Measurements from ENCODE around the gene ARHGAP15. TPM values are rescaled to one million over a fixed set of nuclear protein-coding genes. Genes with fewer than 3 reads are reported as not detected.

Gene ARHGAP15
- total RNA-seq, 1 donor from 2014 or later = 6.8 TPM

DNA sequence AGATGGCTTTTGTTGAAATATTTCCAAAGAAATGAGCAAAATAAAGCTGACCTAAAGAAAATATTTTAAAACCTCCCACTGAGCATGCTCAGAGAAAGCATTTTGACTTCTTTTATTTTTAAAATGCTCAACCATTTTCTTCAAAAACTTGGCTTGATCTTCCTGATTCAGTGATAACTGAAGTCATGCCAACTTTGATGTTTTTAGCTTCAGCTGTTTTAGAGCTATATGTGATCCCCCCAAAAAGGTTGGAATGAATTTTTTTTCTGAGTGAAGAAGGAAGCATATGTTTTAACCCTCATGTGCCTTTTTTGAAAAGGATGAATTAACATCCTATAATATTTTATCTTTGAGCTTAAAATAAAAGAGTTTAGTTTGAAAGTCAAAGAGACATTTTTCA lies 612.0 kb downstream of the ARHGAP15 start:
- intact Hi-C loops (cut with DNase I) = no loop called here
- DNase-seq (ENCODE audit: low spot score) = no peak

DNA sequence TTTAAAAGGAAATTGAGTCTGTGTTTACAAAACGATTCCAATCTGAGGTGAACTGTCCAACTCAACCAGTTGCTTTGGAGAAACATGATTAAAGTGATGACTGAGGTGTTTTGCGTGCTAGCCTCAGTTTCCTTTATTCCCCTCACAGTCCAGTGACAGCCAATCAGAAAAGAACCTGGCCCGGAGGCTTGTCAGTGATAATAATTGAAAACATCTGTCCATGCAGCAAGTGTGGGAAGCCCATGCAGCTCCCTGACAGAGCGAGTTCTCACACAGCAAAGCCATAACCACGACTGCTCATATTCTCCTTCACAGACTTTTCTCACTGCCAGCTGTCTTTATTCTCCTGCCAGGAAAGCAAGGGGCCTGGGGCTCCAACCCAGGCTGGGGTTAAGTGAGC lies 613.4 kb downstream of the ARHGAP15 start:
- intact Hi-C loops (cut with DNase I) = no loop called here
- no peak for DNase-seq (ENCODE audit: low spot score)

DNA sequence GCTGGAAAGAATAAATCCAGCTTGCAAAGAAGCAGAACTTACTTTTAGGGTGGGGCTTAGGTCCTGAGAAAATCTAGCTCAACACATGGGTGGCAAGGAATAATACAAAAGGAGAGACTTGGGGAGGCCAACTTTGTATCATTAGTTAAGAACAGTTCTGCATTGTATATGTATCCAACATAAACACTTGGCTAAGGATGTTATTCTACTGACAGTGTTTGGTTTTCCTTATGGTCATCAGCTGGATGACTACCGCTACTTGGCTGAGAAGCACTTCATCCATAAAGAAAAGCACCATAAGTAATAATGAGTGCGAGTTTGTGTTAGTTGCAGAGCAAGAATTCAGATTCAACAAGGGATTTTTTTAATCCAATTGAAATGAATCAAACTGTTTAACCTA lies 614.9 kb downstream of the ARHGAP15 start:
- intact Hi-C loops (cut with DNase I) = no loop called here
- DNase-seq (ENCODE audit: low spot score) = no peak

DNA sequence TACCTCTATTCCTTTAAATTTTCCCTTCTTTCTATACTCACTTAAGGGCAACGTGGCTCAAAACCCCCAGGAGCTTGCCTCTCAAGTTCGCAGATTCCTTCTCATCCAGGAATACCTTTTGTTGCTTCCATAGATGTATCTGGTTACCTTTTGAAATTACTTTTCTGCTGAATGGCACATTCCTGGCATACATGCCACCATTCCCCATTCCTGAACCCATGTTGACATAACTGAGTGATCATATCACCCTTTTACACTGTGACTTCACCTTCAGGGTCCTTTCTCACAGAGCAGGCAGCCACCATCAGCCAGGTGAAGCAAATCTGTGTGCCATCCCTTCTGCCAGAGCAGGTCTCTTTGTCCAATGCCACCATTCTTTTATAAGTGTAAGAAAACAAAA lies 615.8 kb downstream of the ARHGAP15 start:
- no peak for DNase-seq (ENCODE audit: low spot score)
- intact Hi-C loops (cut with DNase I) = no loop called here

DNA sequence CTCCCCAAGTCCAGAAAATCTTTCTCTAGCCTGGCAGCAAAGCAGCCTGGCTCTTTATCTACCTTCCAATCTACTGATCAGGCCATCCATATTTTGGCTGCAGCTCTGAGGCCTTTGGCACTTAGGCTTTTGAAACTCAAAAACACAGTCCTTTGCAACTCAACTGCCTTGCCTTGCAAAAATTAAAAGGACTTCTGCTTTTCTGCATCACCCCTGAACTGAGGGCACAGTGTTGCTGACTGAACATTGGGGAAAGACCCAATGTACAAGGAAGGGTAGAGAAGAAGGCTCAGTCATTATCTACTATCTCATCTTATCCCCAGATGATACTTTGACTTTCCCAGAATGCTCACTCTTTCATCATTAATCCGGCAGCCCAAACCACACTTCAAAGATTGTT lies 625.5 kb downstream of the ARHGAP15 start:
- DNase-seq (ENCODE audit: low spot score) = no peak
- intact Hi-C loops (cut with DNase I) = no loop called here

DNA sequence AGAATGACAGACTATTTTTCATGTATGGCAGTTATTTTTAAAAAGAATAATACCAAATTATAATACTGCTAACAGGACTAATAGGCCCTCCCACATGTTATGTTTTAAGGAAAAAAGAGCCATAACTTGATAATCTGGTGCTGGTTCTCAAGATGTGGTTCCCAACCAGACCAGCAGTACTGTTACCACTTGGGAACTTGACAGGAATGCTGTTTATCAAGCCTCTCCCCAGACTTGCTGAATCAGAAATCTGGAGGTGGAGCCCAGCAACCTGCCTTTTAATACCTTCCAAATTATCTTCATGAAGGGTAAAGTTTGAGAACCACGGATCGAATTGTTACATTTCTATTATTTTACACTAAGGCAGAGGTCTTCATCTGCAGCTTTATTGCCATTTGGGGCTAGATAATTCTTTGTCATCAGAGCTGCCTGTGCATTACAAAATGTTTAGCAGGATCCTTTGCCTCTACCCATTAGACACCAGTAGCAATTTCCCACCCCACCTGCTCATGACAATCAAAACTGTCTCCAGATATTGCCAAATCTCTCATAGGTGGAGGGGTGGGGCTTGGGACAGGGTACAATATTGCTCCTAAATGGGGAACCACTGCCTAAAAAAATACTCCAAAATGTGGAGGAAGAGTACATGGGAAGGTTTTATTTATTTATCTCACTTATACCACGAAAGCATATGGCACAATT lies 629.6 kb downstream of the ARHGAP15 start:
- intact Hi-C loops (cut with DNase I) = no loop called here
- no peak for DNase-seq (ENCODE audit: low spot score)

- no peak for DNase-seq (ENCODE audit: low spot score)
- intact Hi-C loops (cut with DNase I) = no loop called here
Observed at GRCh38 chr2:143759455-143759854, 630.2 kb downstream of the ARHGAP15 start.

- intact Hi-C loops (cut with DNase I) = no loop called here
Observed at GRCh38 chr2:143762176-143762928, 633.1 kb downstream of the ARHGAP15 start.

GRCh38 chr2:143764261-143764660 lies 635.0 kb downstream of the ARHGAP15 start:
- DNase-seq (ENCODE audit: low spot score) = no peak
- intact Hi-C loops (cut with DNase I) = no loop called here

More at GRCh38 chr2:143762176-143762928, 633.1 kb downstream of the ARHGAP15 start:
- no peak for DNase-seq (ENCODE audit: low spot score)

DNA sequence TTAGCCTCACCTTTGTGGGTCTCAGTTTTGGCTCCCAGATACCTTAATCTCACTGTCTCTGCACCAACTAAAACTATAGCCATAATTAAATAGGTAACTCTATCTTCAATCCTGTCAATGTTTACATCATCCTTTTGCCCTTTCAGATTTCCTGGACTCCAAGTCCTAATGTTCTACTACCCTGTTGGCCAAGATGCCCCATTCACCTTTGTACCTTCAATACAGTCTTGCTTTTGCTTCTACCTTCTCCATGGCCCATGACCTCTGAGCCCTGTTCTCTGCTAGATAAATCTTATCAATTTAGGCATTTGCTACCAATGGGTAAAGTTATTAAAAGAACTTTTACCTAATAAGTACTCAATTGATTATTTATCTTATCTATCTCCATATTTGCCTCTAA lies 635.5 kb downstream of the ARHGAP15 start:
- DNase-seq (ENCODE audit: low spot score) = no peak

DNA sequence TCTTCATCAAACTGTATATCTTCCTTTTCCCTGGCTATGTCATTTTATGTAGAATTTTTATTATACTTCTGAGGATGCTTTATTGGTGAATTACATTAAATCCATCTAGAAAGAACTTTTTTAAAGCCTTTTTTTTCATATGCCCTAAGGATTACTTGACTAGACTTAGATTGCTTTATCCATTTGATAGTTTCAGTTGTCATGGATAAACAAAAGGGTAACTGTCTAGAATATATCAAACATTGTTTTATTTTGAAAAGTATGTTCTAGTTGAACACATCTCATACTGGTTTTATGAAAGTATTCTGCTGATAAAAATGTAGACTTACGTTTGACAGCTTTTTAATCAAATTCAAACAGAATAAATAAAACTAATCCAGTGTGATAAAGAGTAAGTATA lies 639.8 kb downstream of the ARHGAP15 start:
- no peak for DNase-seq (ENCODE audit: low spot score)
- intact Hi-C loops (cut with DNase I) = no loop called here

More for the DNA sequence above, 635.5 kb downstream of the ARHGAP15 start:
- intact Hi-C loops (cut with DNase I) = no loop called here

DNA sequence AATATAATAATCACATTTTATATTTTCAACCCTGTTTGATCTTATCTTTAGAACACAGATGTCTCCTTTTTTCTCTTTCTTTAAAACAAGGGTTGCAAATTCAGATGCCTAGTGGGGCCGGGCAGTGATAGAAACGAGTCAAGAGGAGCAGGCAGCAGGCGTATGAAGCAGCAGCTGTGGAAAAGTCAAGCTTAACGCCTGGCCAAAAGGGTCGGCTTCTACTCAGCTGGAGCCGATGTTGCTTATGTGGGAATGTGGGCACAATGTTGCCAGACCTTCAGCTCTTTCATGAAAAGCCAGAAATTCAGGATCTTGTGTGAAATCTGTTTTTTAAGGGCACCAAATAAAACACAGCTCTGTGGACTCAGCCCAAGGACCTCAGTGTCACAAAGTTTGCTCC lies 642.7 kb downstream of the ARHGAP15 start:
- intact Hi-C loops (cut with DNase I) = no loop called here

DNA sequence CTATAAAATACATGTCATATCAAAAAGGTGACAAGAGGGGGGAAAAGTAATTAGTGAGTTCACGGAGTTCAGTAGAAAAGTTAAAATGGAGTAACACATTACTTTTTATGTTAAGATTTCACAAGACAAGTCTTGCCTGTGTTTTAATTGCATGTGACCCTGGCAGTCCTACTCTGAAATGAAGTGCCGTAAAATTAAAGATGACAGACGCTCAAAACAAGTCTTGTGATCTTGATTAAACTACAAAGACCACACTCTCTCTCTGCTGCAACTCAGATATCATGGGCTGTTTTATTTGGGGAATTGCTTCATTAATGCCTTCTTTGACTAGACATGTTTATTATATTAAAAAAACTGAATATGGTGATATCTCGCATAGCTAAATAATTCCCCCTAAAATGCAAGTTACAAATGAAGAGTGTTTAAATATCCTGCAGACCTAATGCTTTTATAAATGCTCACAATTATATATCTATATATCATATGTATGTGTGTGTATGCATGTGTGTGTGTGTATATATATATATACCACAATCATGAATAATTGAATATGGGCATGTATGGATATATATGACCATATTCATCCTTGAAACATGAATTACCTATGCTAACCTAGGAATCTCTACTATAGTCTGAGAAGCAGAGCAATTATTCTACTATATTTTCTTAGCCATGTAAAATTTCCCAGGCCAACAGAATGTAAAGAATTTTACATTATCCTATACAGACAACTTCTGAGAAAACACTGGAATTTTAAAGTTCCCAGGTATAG lies 647.5 kb downstream of the ARHGAP15 start:
- intact Hi-C loops (cut with DNase I) = no loop called here
- DNase-seq (ENCODE audit: low spot score) = no peak

More for the DNA sequence above, 642.7 kb downstream of the ARHGAP15 start:
- DNase-seq (ENCODE audit: low spot score) = no peak

- DNase-seq (ENCODE audit: low spot score) = no peak
- intact Hi-C loops (cut with DNase I) = no loop called here
Observed at GRCh38 chr2:143779021-143779420, 649.8 kb downstream of the ARHGAP15 start.

- intact Hi-C loops (cut with DNase I) = no loop called here
- DNase-seq (ENCODE audit: low spot score) = no peak
Observed at GRCh38 chr2:143786026-143786765, 657.0 kb downstream of the ARHGAP15 start.

- intact Hi-C loops (cut with DNase I) = no loop called here
- DNase-seq (ENCODE audit: low spot score) = no peak
Observed at GRCh38 chr2:143787674-143788073, 658.5 kb downstream of the ARHGAP15 start.

DNA sequence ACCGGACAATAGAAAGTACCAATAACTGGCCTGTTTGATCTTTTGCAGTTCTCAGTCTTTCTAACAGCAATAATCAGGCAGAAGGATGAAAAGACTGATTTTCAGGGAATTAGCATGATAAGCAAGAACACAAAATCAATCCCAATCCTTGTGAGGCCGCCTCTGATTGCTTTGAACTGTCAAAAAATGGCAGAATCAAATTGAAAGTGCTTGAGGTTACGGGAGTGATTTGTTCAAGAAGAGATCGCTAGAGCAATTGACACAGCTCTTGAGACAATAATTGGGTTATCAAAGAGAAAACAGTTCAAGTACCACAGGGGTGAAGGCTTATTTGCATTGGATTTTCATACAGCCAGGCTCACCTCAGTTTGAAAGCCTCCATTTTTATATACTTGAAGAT lies 663.4 kb downstream of the ARHGAP15 start:
- intact Hi-C loops (cut with DNase I) = no loop called here

GRCh38 chr2:143793381-143793780 lies 664.2 kb downstream of the ARHGAP15 start:
- DNase-seq (ENCODE audit: low spot score) = no peak
- intact Hi-C loops (cut with DNase I) = no loop called here

More for the DNA sequence above, 663.4 kb downstream of the ARHGAP15 start:
- DNase-seq (ENCODE audit: low spot score) = no peak

- no peak for DNase-seq (ENCODE audit: low spot score)
- intact Hi-C loops (cut with DNase I) = no loop called here
Observed at GRCh38 chr2:143796051-143796450, 666.8 kb downstream of the ARHGAP15 start.

DNA sequence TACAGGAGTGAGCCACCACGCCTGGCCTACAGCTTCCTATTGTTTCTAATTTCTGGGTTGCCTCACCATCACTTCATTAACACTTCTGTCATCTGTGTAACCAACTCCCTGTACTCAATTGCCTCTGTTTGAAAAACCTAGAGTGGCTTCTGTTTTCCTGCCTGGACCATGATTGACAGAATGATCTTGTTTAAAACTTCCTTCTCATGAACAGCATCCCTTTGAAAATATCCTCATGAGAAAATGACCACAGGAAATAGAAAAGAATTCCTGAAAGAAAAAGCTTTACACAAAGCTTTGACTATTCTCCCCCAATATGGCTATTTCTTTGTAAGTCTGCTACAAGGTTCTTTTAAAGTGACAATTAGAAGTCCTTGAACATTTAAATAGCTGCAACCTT lies 672.3 kb downstream of the ARHGAP15 start:
- no peak for DNase-seq (ENCODE audit: low spot score)
- intact Hi-C loops (cut with DNase I) = no loop called here
